GM18511 (cell line): ENCODE results near the gene FANCD2OS.
"Not testable (repeated sequence)": the region's sequence is repeated elsewhere in the genome, so short reads cannot be mapped to it uniquely, and the experiment has no call there.

Experiments
- ATAC-seq: cut with Tn5 transposase; IDR thresholded peaks from one replicate; pipeline ENCODE4 v1.9.1; 2021; ENCODE audit warnings: mild to moderate bottlenecking, moderate library complexity; ENCODE audit not compliant: unreplicated experiment

Gene FANCD2OS

DNA sequence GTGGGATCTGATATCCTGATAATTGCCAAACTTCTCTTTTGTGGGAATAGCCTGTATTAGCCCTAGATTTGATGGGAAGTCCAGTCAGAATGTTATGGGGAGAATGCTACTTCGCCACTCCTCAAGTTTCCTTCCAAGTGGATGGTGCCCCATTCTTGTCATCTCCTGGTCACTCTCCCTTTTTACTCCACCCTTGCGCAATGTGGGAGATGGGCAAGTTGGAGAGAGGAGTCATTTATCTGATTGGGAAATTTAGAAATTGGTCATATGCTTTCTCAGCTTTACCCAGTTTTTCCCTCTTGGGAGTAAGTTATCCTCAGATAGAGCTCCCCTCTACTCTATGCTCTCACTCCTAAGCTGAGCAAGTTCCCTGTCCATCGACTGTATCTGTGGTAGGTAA is 14.4 kb downstream of the FANCD2OS start:
- no peak for ATAC-seq

DNA sequence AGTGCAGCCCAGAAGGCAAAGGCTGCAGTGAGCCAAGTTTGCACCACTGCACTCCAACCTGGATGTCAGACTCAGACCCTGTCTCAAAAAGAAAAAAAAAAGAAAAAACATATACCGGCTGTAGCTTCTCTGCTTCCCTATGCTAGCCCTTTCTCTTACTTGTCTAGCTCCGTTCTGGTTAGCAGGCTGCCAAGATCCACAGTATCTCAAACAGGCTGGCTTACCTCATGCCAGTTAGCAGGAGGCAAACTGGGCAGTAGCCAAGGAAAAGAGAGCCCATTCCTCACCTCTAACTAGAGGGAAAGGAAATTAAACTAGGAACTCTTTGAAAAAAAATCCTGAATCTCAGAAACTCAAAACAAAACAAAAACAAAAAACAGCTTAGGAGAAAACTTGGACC is 16.7 kb downstream of the FANCD2OS start:
- ATAC-seq: not testable (repeated sequence)

DNA sequence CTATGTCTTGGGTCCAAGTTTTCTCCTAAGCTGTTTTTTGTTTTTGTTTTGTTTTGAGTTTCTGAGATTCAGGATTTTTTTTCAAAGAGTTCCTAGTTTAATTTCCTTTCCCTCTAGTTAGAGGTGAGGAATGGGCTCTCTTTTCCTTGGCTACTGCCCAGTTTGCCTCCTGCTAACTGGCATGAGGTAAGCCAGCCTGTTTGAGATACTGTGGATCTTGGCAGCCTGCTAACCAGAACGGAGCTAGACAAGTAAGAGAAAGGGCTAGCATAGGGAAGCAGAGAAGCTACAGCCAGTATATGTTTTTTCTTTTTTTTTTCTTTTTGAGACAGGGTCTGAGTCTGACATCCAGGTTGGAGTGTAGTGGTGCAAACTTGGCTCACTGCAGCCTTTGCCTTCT is 17.3 kb downstream of the FANCD2OS start:
- ATAC-seq: not testable (repeated sequence)

DNA sequence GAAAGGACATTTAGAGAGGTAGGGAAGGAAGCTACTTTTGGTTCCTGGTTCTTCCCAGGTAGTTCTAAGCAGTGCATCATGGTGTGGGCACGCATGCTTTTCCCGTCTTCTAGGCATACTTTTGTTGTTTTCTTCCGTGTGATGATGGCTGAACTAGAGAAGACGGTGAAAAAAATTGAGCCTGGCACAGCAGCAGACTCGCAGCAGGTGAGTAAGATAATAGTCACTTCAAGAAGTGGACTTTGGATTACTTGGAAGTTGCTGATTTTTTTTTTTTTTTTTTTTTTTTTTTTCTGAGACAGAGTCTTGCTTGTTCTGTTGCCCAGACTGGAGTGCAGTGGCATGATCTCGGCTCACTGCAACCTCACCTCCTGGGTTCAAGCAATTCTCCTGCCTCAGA is 17.9 kb downstream of the FANCD2OS start:
- ATAC-seq: no peak

DNA sequence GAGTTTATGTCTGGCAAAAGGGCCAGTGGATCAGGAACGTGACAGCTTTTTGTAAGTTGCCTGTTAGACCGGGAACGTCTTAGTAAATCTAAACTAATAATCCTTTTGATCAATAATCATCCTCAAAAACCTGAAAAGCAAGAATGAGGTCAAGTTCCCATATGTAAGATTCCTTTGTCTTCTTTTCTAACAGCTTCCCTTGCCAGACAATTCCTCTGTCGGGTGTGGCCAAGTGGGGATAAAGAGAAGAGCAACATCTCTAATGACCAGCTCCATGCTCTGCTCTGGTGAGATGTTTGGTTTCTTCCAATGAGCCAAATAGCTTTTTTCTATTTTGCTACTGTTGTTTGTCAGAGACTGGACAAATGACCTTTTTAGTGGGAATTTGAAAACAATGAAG is 19.8 kb downstream of the FANCD2OS start:
- ATAC-seq: no peak

DNA sequence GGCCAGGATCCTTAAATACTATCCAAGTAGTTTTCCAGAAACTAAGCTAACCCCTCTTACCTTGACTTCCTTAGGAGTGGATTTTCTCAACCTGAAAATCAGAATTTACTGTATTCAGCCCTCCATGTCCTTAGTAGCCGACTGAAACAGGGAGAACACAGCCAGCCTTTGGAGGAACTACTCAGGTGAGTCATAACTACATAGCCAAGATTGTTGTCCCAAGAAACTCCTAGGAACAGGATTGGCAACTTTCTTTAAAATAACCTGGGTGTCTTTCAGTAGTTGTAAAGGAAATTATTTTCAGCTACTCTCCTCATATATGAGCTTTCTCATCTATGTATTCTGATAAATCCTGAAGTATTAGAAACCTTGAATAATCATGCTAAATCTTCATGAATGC is 22.3 kb downstream of the FANCD2OS start:
- ATAC-seq: no peak

DNA sequence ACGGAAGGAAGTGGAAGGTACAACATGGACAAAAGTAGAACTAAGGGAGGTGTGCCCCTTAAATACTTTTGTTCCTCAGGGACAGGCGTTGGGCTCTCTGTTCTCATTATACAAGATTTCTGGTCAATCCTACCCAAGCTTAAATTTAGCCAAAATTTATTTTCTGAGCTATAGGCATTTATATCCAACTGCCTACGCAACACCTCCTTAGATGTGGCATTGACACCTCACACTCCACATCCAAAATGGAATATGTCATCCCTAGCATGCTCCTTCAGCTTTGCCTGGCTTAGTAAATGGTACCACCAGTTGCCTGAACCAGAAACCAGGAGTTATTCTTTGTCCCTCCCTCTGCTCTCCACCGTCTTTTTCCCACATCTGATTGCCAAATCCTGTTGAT is 26.2 kb downstream of the FANCD2OS start:
- no peak for ATAC-seq

DNA sequence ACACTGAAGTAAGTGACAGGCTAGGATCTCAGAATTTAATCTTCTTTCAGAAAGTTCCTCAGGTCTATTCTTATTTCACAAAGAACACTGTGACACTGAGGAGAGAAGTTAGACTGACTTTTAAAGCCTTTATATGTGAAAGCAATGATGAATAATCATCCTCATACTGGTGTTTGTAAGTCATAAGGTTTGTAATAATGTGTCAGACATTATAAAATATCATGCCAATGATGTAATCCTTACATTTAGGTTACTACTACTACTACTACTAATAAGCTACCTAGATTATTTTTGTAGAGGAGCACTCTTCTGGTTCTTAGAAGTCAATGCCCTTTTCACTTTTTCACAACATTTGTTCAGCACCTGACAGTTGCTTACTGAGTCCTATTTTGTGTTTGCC is 33.4 kb downstream of the FANCD2OS start:
- ATAC-seq: no peak

DNA sequence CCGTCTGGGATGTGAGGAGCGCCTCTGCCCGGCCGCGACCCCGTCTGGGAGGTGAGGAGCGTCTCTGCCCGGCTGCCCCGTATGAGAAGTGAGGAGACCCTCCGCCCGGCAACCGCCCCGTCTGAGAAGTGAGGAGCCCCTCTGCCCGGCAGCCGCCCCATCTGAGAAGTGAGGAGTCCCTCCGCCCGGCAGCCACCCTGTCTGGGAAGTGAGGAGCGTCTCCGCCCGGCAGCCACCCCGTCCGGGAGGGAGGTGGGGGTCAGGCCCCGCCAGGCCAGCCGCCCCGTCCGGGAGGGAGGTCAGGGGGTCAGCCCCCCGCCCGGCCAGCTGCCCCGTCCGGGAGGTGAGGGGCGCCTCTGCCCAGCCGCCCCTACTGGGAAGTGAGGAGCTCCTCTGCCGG is 38.0 kb downstream of the FANCD2OS start:
- not testable (repeated sequence) for ATAC-seq

DNA sequence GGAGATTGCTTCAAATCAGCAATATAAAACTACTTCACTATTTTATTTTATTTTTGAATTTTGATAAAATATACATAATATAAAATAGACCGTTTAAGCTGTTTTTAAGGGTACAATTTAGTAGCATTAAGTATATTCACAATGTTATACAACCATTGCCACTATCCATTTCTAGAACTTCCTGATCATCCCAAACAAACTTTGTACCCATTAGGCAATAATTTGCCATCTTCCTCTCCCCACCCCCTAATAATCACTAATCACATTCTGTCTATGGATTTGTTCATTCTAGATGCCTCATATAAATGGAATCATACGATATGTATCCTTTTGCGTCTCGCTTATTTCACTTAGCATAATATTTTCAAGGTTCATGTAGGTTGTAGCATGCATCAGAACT is 53.0 kb downstream of the FANCD2OS start:
- no peak for ATAC-seq
